COLO668 (cell line): ENCODE results near the gene CLEC3B.

Experiments used
- DNase-seq: peaks from one replicate; lab custom pipeline; 2025; ENCODE audit not compliant: unreplicated experiment; lab: John Stamatoyannopoulos, UW

Gene CLEC3B

DNA sequence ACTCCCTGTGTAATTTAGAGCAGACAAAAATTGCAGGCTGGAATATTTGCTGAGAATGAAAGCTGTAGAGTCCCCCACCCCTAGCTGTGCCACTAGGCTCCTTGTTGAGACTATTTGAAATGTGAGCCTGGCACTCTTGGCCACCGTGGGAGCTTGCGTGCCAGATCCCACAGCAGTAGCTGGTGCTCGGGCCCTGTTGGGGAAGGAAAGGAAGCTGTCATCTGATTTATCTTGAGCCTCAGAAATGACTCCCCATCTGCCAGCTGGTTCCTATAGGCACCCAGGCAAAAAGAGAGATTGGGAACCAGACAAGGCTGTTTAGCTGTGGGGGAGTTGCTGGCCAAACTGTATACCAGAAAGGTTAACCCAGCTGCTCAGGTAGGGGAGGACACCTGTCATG is 23.4 kb upstream of the CLEC3B start:
- DNase-seq = no peak

DNA sequence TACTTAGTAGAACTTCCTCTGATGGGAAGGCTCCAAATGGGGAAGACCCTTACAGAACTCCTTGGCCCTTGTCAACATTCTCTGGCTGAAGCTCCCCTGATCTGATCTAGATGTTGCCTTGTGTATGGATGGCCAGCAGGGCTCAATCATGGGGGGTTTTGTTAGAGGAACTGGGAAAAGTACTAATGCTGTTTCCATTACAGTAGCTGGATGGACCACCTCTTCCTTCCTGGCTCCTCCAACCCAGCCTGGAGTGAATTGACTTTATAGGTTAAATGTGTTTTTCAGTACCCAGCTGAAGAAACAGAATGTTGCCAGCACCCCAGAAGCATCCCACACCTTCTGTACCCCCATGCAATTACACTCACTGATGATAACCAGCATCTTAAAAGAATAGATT is 22.7 kb upstream of the CLEC3B start:
- no peak for DNase-seq

DNA sequence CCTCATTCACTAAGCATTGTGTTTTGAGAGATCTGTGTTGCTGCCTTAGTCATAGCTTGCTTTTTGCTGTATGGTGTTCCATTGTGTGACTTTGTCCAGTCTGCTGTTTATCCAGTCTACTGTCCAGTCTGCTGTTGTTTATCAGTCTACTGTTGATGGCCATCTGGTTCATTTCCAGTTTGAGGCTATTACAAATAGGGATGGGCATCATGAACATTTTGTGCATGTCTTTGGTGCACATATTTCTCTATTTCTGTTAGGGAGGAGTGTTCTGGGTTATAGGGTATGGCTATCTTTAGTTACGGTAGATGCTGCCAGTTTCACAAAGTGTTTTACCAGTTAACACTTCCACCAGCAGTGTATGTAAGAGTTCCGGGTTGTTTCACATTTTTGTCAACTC is 22.2 kb upstream of the CLEC3B start:
- DNase-seq = no peak

DNA sequence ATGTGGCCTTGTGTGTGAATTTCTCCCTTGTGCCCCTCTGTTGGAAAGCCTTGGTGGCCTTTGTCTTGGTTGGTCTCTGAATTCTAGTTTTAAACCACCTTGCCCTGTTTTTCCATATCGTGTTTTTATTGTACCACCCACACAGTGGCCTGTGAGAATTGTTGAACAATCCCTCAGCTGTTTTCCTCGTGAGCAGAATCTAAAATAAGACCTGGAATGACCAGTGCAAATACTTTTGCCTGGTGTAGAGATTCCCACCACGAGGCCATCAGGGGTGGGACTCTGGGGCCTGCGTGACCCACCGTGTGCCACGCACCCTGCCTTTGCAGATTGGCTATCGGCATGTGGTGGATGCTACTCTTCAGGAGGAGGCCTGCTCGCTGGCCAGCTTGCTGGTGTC is 19.0 kb upstream of the CLEC3B start:
- DNase-seq = no peak

DNA sequence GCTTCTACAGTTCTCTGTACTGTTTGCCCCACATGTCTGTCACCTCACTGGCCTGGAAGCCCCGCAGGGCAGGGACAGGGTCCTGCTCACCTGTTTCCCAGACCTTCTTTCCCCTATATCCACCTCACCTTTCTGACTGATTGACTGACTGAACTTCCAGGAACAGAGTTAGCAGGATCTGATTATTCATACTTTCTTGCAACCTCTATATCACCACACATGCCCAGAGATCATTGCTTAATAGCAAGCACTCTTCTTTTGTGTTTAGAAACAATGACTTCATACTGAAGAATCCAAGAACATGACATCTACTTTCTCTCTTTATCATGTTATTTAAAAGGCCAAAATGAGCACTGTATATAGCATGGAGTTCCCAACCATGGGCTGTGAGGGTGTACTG is 18.0 kb upstream of the CLEC3B start:
- DNase-seq = no peak

DNA sequence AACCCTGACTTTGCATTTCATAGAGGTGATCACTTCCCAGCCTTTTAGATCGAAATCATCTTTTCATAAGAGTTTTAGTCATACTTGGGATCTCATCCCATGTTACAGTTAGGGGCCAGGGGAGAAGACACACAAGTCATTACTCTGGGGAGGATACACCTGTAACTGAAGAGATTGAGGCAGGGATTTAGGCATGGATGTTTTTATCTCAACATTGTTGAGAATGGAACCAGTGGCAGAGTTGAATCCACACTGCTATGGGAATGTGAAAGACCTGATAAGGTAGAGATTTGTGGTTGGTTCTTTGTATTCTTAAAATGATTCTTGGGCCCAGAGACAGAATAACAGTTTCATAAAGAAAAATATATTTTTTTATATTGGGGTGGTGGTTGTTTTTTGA is 16.2 kb upstream of the CLEC3B start:
- DNase-seq = no peak

DNA sequence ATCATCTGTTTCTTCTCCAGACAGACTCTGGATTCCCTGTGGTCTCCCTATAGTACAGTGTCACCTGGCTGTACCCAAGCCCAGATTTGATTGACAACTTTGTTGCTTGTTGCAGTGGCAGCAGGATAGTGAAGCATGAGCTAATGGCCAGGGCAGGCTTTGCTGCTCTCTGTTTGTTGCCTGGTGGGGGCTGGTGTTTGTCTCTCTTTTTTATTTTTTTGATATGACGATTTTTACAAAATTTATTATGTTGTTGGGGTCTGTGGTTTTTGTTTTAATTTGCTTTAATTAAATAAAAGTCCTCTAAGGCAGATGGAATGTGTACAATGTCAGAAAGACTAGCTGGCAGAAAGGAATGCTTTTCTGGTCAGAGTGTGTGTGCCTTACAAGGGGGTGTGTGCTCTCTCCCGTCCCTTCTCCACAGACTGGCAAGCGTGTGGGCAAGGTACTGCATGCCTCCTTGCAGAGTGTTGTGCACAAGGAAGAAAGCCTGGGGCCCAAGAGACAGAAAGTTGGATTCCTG is 15.2 kb upstream of the CLEC3B start:
- no peak for DNase-seq

DNA sequence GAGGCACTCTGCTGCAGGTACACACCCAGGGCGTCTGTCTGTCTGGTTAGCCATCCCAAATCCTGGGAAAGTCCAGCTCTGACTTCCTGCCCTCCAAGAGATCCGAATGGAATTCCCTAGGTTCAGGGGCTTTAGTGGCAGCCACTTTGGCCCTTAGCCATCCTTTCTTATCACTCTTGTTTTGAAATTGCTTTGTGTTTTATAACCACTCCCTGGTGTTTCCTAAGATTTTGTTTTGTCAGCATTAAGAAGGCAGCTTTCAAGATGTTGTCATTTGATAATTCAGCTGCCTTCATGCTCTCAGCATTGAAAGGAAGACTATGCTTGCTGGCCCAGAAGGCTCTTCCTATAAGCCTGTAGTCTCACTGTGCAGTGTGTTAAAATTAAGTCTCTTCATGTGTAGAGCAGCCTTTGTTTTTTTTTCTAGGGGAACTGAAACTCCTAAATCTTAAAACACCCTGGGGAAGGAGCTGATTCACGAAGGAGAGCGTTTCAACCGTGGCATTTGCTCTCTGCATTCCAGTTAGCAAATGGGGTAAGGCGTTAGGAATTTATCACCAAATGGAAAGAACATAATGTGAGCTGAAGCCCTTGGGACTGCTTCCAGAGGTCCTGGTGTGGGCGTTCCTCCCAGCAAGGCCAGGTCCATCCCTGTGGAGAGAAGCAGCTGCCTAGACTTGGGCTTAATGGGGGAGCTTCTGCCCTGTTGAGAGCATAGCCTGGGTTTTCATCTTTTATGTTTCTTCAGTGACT is 14.2 kb upstream of the CLEC3B start:
- DNase-seq = no peak

DNA sequence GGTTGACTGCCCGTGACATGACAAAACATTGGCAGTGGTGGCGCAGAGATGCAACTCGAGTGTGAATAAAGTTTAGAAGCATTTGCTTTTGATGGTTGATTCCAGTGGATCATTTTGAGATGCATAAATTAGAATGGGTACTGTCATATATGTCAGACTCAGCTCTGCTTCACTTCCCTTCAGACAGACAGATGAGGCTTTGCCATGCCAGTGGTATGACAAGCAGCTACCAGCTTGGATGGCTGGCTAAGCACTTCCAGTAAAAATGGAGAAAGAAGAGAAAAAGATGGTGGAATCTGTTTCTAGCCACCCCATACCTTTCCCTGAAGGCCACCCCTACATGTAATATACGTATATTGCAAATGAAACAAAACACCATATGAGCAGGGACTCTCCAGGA is 13.5 kb upstream of the CLEC3B start:
- DNase-seq = no peak

DNA sequence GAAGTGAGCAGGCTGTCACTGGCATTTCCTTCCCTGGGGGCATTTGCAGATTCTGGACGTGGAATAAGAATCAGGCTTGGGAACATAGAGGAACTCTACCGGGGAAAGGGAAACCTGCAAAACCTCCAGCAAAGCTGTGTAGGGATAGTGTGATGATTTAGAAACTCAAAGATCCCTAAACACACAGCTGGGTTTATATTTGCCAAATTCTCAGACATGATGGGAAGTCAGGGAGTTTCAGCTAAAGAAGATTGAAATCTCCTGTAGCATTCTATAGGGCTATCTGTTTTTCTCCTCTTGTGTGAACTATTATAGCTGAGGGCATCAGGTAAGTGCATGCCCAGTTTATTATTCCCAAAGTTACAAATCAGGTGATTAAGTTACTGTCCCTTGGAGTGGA is 9.2 kb upstream of the CLEC3B start:
- DNase-seq = no peak

DNA sequence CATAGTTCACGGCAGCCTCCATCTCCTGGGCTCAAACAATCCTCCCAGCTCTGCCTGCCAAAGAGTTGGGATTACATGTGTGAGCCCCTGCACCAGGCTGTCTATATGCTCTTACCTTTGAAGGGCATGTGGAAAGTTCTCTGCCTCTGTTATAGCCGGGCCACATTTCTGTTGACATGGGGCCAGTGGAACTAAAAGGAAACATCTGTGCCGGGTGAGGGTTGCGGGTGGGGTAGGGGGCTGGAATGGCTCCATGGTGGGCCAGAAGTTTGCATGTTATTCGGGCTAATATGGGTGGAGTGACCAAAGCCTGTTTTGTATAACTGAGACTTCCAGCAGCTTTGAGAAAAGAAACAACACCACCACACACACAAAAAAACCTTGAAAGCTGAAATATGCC is 8.3 kb upstream of the CLEC3B start:
- no peak for DNase-seq

DNA sequence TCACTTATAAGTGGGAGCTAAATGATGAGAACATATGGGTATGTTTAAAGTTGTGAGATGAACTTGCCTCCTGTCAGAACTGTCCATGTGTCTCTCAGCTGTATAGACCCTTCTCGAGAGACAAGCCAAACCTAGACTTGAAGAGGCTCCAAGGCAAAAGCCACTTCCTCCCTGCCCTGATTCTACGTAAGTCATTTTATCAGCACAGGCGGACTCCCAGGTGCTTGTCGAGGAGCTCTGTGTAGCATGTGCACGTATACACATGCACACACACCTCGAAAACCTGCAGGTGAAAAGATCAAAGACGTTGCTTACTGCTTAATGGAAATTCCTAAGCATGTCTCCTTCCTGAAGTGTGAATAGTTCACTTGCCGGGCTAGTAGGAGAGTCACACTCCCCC is 5.6 kb upstream of the CLEC3B start:
- no peak for DNase-seq

DNA sequence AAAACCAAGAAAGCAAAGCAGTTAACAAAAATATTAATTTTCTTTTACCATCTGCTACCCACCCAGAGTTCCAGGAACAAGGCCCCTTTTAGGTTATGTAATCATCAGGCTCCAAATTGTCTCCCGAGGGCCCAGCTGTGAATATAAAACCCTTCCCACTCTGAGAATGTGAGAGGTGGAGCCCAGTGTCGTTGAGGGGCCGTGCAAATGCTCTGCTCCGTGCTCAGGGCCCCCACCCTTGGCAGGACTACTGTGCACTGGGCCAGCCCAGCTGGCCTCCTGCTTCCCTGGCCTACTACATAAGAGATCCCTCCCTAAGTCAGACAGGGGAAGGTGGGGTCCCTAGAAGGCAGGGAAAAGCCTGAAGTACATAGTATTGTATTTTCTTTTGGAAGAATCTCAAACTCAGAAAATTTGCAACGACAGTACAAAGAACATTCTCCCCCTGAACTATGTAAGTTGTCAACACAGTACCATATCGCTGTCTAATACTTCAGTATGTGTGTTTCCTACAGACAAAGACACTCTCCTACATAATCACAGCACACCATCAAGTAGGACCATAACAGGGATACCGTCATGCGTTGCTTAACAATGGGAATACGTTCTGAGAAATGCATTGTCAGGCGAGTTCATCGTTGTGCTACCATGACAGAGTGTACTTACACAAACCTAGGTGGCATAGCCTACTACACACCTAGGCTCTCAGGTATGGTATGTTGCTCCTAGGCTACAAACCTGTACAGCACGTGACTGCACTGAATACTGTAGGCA is 4.4 kb upstream of the CLEC3B start:
- DNase-seq = no peak

DNA sequence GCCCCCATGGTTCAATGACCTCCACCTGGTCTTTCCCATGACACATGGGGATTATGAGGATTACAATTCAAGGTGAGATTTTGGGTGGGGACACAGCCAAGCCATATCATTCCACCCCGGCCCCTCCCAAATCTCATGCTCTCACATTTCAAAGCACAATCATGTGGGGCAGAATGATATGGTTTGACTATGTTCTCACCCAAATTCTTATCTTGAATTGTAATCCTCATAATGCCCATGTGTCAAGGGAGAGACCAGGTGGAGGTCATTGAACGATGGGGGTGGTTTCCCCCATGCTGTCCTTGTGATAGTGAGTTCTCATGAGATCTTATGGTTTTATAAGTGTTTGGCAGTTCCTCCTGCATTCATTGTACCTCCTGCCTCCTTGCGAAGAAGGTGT is 2.4 kb upstream of the CLEC3B start:
- no peak for DNase-seq

DNA sequence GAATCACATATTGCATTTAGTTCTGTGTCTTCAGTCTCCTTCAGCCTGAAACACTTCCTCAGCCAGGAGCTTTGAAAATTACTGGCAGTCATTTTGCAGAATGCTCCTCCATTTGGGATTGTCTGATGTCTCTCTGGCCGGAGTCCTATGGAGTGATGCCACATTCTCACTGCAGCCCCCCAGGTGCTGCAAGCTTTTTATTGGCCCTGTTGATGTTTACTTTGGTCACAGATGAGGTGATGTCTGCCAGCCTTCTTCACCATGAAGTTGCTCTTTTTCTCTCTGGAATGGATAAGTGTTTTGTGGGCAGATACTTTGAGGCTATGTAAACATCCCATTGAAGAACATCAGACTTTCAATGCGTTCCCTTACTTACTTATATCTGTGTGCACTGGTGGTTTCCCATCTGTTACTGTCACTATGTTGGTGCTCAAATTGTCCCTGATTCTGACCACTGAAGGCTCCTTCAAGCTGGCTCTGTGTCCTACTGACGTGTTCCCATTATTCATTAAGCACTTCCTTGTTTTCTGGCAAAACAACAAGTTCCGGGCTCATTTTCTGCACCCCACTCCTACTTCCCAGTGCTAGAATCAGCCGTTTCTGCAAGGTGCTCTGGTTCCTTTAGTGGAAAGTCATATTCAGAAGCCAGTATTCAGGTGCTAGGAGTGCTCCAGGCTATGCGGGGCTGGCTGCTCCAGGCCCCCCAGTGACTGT is 1.4 kb upstream of the CLEC3B start:
- DNase-seq = no peak

DNA sequence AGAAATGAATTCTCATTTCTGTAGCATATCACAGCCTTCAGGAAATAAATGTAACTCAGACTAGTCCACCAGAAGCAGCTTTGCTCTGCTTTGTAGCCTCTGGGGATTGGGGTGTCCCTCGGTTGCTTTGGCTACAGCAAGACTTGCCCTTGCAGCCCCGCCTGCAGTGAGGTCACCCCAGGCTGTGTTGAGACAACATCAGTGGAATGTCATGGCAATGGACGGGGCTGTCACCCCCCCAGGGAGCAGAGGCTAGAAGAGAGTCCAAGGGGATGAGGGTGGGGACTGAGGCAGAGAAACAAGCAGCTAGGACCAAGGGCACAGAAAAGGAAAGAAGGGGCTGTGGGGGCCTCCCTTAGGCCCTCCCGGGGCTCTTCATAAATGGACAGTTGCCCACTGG is 854 bp downstream of the CLEC3B start:
- DNase-seq = no peak

DNA sequence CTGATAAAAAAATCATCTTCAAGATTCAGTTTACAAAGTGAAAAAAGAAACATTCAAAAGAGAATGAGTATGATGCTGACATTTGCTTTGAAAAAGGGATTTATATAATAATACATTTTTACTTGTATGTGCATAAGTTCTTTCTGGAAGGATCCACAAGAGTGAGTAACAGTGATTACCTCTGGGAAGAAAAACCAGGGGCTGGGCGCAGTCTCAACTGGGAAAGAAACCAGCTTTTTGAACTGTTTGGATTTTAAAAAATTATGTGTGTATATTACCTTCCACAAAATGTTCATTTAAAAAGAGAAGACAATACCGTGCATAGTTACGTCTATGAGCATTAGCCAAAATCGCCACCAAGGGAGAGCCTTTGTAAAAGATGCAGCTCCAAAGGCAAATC is 1.3 kb downstream of the CLEC3B start:
- DNase-seq = no peak

DNA sequence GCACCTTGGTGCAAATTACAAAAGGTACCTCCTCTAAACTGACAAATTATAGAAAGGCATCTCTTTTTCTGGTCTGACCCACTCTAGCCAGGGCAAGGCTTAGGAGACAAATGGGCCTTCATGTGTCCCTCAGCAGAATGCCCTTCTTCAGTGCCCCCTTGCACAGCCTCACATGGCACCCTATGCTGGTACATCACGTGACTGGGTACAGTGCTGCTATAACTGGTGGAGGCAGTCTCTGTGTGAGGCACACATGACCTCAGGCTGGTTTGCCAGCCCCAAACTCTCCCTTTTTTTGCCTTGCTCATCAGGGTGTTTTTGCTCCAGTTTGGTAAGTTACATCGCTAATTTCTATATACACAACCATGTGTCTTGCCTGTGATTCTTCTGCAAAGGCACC is 3.1 kb downstream of the CLEC3B start:
- DNase-seq = no peak

DNA sequence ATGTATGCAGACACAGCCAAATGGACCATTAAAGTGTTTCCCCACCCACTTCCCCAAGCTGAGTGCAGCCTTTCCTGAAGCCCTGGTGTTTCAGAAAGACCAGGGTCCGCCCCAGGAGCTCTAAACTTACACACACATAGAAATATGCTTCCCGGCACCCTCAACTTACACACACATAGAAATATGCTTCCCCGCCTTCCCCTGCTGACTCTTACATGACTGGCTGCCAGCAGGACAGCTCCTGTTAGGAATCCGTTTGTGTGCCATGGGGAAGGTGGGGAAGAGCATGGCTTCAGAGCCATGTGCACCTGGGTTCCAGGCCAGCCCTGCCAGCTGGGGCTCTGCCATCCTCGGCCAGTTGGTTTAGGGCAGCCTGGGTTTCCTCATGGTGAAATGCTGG is 3.6 kb downstream of the CLEC3B start:
- DNase-seq = no peak

DNA sequence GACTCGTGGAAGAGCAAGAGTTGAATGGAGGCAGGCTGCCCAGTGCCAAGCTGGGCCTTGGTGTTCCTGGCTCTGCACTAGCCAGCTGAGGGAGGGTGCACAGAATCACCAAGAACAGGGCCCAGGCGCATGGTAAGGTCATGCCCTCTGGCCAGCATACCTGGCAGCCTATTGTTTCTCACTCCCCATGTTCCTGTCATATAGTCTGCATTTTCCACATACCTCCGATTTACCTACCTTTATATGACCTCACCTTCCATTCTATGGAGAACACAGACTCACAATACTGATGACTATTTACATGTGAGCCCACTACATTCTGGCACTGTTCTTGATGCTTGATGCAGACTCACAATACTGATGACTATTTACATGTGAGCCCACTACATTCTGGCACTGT is 5.4 kb downstream of the CLEC3B start:
- DNase-seq = no peak

DNA sequence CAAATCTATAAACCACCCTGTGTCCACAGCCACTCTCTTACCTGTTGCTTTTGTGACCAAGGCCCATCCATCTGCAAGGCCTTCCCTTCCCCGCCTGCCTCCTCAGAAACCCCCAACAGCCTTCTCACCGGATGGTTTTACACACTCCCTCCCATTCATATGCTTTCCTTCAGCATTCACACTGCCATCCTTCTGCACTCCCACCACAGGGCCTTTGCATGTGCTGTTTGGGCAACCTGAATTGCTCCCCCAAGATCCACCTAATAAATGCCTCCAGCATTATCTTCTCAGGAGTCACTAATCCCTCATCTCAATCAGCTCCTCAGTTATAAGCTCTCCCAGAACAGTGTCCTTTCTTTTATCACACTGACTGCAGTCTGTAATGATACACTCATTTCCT is 6.0 kb downstream of the CLEC3B start:
- DNase-seq = no peak

DNA sequence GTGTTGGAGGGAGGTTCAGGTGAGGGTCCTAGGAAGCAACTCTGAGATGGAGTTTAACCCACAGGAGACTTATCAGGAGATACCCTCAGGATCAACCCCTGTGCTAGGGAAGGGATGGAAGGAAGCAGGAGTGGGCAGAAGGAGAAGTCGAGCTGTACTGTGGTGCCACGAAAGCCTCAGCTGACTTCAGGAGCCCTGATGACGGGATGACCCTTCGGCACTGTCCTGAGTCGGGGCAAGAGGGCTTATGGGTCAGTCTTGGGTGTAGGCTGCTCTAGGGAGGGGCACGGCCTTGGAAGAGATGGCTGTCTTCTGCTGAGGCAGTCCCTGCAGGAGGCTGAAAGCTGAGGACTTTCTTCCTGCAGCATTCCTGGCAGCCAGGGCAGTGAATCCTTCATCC is 7.7 kb downstream of the CLEC3B start:
- no peak for DNase-seq
